ENCODE data around the gene MBD1.
"Not testable (repeated sequence)": the region's sequence is repeated elsewhere in the genome, so short reads cannot be mapped to it uniquely, and the experiment has no call there.

Gene MBD1

DNA sequence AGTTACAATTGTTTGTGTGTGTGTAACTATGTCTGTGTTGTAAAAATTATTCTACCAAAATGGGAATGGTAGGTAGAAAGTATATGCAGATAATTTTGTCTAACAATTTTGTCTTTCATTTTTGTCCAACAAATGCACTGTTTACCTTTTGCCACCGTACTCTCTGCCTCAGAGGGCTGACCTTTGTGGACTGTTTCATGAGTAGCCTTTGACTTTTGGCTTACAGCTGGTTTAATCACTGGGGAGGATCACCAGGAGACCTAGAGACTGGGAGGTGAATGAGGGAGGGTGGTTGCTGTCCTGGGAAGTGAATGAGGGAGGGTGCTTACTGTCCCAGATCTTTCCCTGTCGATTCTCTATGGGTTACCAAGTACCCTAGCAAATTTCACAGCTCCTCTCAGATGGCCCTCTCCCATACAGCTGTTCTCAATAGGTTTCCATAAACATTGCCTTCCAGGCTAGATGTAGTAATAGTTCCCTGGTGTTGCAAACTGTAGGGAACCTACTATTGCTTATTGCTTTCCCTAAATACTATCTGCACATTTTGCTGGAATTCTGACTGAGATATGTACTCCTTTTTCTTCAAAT lies 32.6 kb upstream of the MBD1 start:
- no peak overlapping the region for H3K4me3 ChIP-seq (ENCODE audit: low read depth, low read length)
- no peak for DNase-seq (ENCODE audit: low read depth)
- TF ChIP-seq, protein P1, sequence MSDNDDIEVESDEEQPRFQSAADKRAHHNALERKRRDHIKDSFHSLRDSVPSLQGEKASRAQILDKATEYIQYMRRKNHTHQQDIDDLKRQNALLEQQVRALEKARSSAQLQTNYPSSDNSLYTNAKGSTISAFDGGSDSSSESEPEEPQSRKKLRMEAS (IDR thresholded peaks at IDR 0.05; ENCODE audit: low read depth, low read length): no peak
- TF ChIP-seq MYC (IDR thresholded peaks at IDR 0.05; ENCODE audit: low read depth, low read length) (no peak), POLR2A (IDR thresholded peaks at IDR 0.05; ENCODE audit: extremely low read depth, insufficient read length) (no peak)
- TF ChIP-seq, protein P2, sequence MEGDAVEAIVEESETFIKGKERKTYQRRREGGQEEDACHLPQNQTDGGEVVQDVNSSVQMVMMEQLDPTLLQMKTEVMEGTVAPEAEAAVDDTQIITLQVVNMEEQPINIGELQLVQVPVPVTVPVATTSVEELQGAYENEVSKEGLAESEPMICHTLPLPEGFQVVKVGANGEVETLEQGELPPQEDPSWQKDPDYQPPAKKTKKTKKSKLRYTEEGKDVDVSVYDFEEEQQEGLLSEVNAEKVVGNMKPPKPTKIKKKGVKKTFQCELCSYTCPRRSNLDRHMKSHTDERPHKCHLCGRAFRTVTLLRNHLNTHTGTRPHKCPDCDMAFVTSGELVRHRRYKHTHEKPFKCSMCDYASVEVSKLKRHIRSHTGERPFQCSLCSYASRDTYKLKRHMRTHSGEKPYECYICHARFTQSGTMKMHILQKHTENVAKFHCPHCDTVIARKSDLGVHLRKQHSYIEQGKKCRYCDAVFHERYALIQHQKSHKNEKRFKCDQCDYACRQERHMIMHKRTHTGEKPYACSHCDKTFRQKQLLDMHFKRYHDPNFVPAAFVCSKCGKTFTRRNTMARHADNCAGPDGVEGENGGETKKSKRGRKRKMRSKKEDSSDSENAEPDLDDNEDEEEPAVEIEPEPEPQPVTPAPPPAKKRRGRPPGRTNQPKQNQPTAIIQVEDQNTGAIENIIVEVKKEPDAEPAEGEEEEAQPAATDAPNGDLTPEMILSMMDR (IDR thresholded peaks at IDR 0.05; ENCODE audit: low read depth, low read length): no peak

DNA sequence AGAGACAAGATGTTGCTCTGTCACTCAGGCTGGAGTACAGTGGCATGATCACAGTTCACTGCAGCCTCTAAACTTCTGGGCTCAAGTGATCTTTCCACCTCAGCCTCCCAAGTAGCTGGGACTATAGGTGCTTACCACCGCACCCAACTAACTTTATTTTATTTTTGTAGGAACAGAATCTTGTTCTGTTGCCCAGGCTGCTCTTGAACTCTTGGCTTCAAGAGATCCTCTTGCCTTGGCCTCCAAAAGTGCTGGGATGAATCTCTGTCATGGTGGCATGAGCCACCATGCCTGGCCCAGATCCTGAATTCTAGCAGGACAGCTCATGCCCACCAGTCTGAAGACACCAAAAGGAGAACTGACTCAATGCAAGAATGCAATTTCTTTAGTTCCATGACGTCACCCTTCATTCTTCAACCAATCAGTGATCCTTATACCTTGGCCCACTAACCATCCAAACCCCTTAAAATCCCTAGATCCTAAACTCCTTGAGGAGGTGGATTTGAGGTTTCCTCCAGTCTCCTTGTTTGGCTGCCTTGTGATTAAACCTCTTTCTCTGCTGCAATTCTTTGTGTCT lies 31.8 kb upstream of the MBD1 start:
- TF ChIP-seq POLR2A (IDR thresholded peaks at IDR 0.05; ENCODE audit: extremely low read depth, insufficient read length): no peak
- TF ChIP-seq, protein P2 (IDR thresholded peaks at IDR 0.05; ENCODE audit: low read depth, low read length): no peak
- TF ChIP-seq MYC (IDR thresholded peaks at IDR 0.05; ENCODE audit: low read depth, low read length): no peak
- TF ChIP-seq, protein P1 (IDR thresholded peaks at IDR 0.05; ENCODE audit: low read depth, low read length): no peak
- DNase-seq (ENCODE audit: low read depth): no peak
- no peak overlapping the region for H3K4me3 ChIP-seq (ENCODE audit: low read depth, low read length)

GRCh38 chr18:50312296-50313030 lies 31.1 kb upstream of the MBD1 start:
- no peak for DNase-seq (ENCODE audit: low read depth)
- H3K4me3 ChIP-seq (ENCODE audit: low read depth, low read length): no peak overlapping the region
- no peak for TF ChIP-seq POLR2A (IDR thresholded peaks at IDR 0.05; ENCODE audit: extremely low read depth, insufficient read length)
- TF ChIP-seq, protein P1 (IDR thresholded peaks at IDR 0.05; ENCODE audit: low read depth, low read length): no peak
- TF ChIP-seq, protein P2 (IDR thresholded peaks at IDR 0.05; ENCODE audit: low read depth, low read length): no peak
- no peak for TF ChIP-seq MYC (IDR thresholded peaks at IDR 0.05; ENCODE audit: low read depth, low read length)

DNA sequence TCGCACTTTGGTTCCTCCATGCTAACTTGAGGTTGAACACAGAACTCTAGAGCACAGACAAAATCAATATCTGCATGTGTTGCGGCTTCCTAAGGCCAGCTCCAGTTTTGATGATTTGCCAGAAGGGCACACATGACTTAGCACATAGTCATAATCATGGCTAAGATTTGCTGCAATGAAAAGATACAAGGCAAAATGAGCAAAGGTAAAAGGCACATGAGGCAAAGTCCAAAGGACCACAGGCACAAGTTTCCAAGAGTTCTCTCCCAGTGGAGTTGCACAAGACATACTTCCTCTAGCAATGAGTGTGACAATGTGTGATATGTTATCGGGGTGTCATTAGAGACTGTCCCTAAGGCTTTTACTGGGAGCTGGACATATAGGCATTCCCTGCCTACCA lies 30.3 kb upstream of the MBD1 start:
- DNase-seq (ENCODE audit: low read depth): peak; percentile 25
- TF ChIP-seq, protein P2 (IDR thresholded peaks at IDR 0.05; ENCODE audit: low read depth, low read length): no peak
- no peak for TF ChIP-seq POLR2A (IDR thresholded peaks at IDR 0.05; ENCODE audit: extremely low read depth, insufficient read length)
- TF ChIP-seq MYC (IDR thresholded peaks at IDR 0.05; ENCODE audit: low read depth, low read length): no peak
- TF ChIP-seq, protein P1 (IDR thresholded peaks at IDR 0.05; ENCODE audit: low read depth, low read length): no peak
- no peak overlapping the region for H3K4me3 ChIP-seq (ENCODE audit: low read depth, low read length)

DNA sequence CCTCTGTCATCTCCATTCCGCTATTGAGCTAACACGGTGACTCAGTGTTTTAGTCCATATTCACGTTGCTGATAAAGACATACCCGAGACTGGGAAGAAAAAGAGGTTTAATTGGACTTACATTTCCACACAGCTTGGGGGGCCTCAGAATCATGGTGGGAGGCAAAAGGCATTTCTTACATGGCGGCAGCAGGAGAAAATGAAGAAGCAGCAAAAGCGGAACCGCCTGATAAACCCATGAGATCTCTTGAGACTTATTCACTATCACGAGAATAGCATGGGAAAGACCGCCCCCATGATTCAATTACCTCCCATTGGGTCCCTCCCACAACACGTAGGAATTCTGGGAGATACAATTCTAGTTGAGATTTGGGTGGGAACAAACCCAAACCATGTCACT lies 28.8 kb upstream of the MBD1 start:
- no peak overlapping the region for H3K4me3 ChIP-seq (ENCODE audit: low read depth, low read length)
- no peak for DNase-seq (ENCODE audit: low read depth)
- TF ChIP-seq, protein P1 (IDR thresholded peaks at IDR 0.05; ENCODE audit: low read depth, low read length): no peak
- TF ChIP-seq MYC (IDR thresholded peaks at IDR 0.05; ENCODE audit: low read depth, low read length) (no peak), POLR2A (IDR thresholded peaks at IDR 0.05; ENCODE audit: extremely low read depth, insufficient read length) (no peak)
- TF ChIP-seq, protein P2 (IDR thresholded peaks at IDR 0.05; ENCODE audit: low read depth, low read length): no peak

DNA sequence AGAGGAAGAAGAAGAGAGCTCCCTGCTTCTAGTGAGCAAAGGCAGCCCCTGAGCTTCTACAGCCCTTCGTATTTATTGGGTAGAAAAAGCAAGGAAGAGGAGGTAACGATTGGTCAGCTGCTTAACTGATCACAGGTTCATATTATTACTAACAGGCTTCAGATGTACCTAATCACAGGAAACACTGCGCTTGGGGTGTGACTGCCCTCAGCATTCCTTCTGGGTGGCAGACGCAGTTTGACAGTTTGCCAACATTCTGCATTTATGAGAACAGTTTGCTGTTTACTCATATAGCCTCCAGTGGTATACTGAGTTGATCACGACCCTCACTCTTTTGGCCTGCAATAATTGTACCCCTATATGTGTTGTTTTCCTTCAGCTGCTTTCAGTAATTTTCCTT lies 27.5 kb upstream of the MBD1 start:
- DNase-seq (ENCODE audit: low read depth): not testable (repeated sequence)
- peak overlapping the region; percentile 77 for H3K4me3 ChIP-seq (ENCODE audit: low read depth, low read length)

All from NB4 (cell line).